Measurements from ENCODE around the gene OMA1. TPM values are rescaled to one million over a fixed set of nuclear protein-coding genes. Genes with fewer than 3 reads are reported as not detected.

Gene OMA1
- total RNA-seq, 1 experiment from 2014 or later = 21.9 TPM

GRCh38 chr1:58546520-58547308 lies at the start of gene OMA1 (continued):
- TF ChIP-seq CTCF (IDR thresholded peaks at IDR 0.05 in 2 of 3, conservative IDR thresholded peaks at IDR 0.05 in 1 of 3; ENCODE audit: borderline replicate concordance in 1 of 3, insufficient read depth in 1 of 3, low read depth in 2 of 3, low read length in 2 of 3) (peak; percentile 89 to 97 (median 92)), MAX (IDR thresholded peaks at IDR 0.05) (no peak), CBX3 (IDR thresholded peaks at IDR 0.05; ENCODE audit: low read depth) (0 out of 2 replicates have a peak, but pooled peaks have one; percentile 87), SIN3A (IDR thresholded peaks at IDR 0.05; ENCODE audit: low read depth) (peak; percentile 23; the same call in 1 of the 2 replicates), EZH2 (IDR thresholded peaks at IDR 0.05) (no peak)

GRCh38 chr1:58594546-58594945 lies 48.0 kb upstream of the OMA1 start:
- Histone ChIP-seq H2AFZ (ENCODE audit: low read depth, low read length, poor library complexity, severe bottlenecking) (no peak overlapping the region), H3K4me3 (replicated peaks in 1 of 2; ENCODE audit: low read depth in 1 of 2, low read length in 2 of 2) (no peak overlapping the region), H3K27me3 (ENCODE audit: insufficient read depth, low read length) (no peaks in the 10 kb centered on the region), H3K9me3 (ENCODE audit: control insufficient read depth in 1 of 2, insufficient read depth in 1 of 2, low read depth in 1 of 2, low read length in 2 of 2) (no peaks in the 10 kb centered on the region), H4K20me1 (ENCODE audit: insufficient read depth) (no peaks in the 10 kb centered on the region), H3K4me2 (ENCODE audit: low read length) (no peak overlapping the region), H3K9ac (ENCODE audit: low read length) (no peak overlapping the region), H3K27ac (ENCODE audit: low read depth, low read length) (no peak overlapping the region), H3K36me3 (ENCODE audit: control insufficient read depth in 1 of 2, insufficient read depth in 2 of 2, low read length in 2 of 2) (no peaks in the 10 kb centered on the region), H3K79me2 (ENCODE audit: insufficient read depth, low read length) (no peaks in the 10 kb centered on the region), H3K9me2 (ENCODE audit: insufficient read depth) (no peaks in the 10 kb centered on the region), H3K4me1 (ENCODE audit: control insufficient read depth in 1 of 2, insufficient read depth in 2 of 2, low read length in 2 of 2) (peaks cover 15 to 31% of the 10 kb centered on the region in 2 experiments)
- intact Hi-C loops (cut with micrococcal nuclease) = no loop called here
- DNase-seq (ENCODE audit: low read depth, low spot score) = no peak
- ATAC-seq = no peak
- ChIA-PET RAD21 (ENCODE audit: low non-redundant PET in 1 of 2, low total read pairs in 2 of 2, uncharacterized antibody in 2 of 2, unreplicated experiment in 2 of 2) (no interaction called here), POLR2A (no interaction called here), CTCF (no interaction called here)
- BruUV-seq (replicated peaks) = no TSS peak
- TF ChIP-seq SRF (IDR thresholded peaks at IDR 0.05; ENCODE audit: low read depth) = no peak
- no peak for TF ChIP-seq TCF7L2 (IDR thresholded peaks at IDR 0.05; ENCODE audit: borderline replicate concordance, extremely low read depth, insufficient read depth, insufficient read length)
- TF ChIP-seq ZBTB33 (IDR thresholded peaks at IDR 0.05; ENCODE audit: extremely low read depth, insufficient replicate concordance, low read length) = no peak
- no peak for TF ChIP-seq EZH2phosphoT487 (IDR thresholded peaks at IDR 0.05; ENCODE audit: borderline replicate concordance)
- TF ChIP-seq CBX3 (IDR thresholded peaks at IDR 0.05; ENCODE audit: low read depth) = no peak
- no peak for TF ChIP-seq REST (IDR thresholded peaks at IDR 0.05; ENCODE audit: low read depth)
- no peak for TF ChIP-seq FOSL1 (IDR thresholded peaks at IDR 0.05; ENCODE audit: low read depth)
- no peak for TF ChIP-seq CEBPB (IDR thresholded peaks at IDR 0.05; ENCODE audit: low read depth)
- TF ChIP-seq ZNF274 (IDR thresholded peaks at IDR 0.05; ENCODE audit: low read depth, low read length) = no peak
- TF ChIP-seq EGR1 (IDR thresholded peaks at IDR 0.05; ENCODE audit: low read depth) = no peak
- TF ChIP-seq POLR2A (IDR thresholded peaks at IDR 0.05; ENCODE audit: borderline replicate concordance, extremely low read depth, insufficient read depth, insufficient read length) = no peak
- no peak for TF ChIP-seq ZFX (IDR thresholded peaks at IDR 0.05)

Measured in HCT116 (cell line).